Right lobe of liver (tissue), 6 donors: ENCODE results near the gene EVA1C. TPM values are rescaled to one million over a fixed set of nuclear protein-coding genes. Genes with fewer than 3 reads are reported as not detected.
A peak's percentile ranks its signal among the peaks of the same experiment; 100 is the strongest.

Source experiments
- ATAC-seq, 4 donors: fragments of 200-7000 bp; cut with Tn5 transposase; one replicate each; pipeline ENCODE4 v1.9.1; 2020; ENCODE audit warnings: mild to moderate bottlenecking in 4 of 4, moderate library complexity in 4 of 4
- DNase-seq, 3 donors: peaks; one replicate each; pipeline ENCODE4 v3.0.0-alpha.2; 2020
- H3K27ac ChIP-seq, 3 donors: fragments of 200-600 bp; one replicate each; pipeline ENCODE4 v1.8.0; 2022
- H3K27me3 ChIP-seq, 2 donors: fragments of 200-600 bp; one replicate each; pipeline ENCODE4 v1.8.0; 2022
- H3K36me3 ChIP-seq, 4 donors: fragments of 200-600 bp; sonication (generic) in 1 of 4; one replicate each; pipeline versions ENCODE4 v1.5.1 to v1.8.0; 2017 to 2022; ENCODE audit warnings: control low read depth in 1 of 4
- H3K4me1 ChIP-seq, 4 donors: fragments of 200-600 bp; sonication (generic) in 1 of 4; one replicate each; pipeline versions ENCODE4 v1.5.1 to v1.8.0; 2017 to 2022; ENCODE audit warnings: control low read depth in 1 of 4
- H3K4me3 ChIP-seq, 3 donors: fragments of 200-600 bp; one replicate each; pipeline ENCODE4 v1.8.0; 2022
- H3K9me3 ChIP-seq, 4 donors: fragments of 200-600 bp; sonication (generic) in 1 of 4; one replicate each; pipeline versions ENCODE4 v1.5.1 to v1.8.0; 2017 to 2022; ENCODE audit warnings: control low read depth in 1 of 4
- CTCF ChIP-seq, 4 donors: fragments of 200-600 bp in 3 of 4; fragments of 450-650 bp in 1 of 4; IDR thresholded peaks; one replicate each; pipeline versions ENCODE4 v1.5.1 to v1.8.0; 2016 to 2022; ENCODE audit warnings: antibody characterized with exemption in 4 of 4, mild to moderate bottlenecking in 2 of 4
- POLR2A ChIP-seq: fragments of 450-650 bp; IDR thresholded peaks from one replicate; pipeline ENCODE4 v1.6.1; 2017; ENCODE audit warnings: antibody characterized with exemption, mild to moderate bottlenecking
- WGBS: methylation state at CpG from one replicate; pipeline ENCODE4 v1.1.6; 2018; ENCODE audit warnings: low coverage, low lambda C conversion rate; ENCODE audit not compliant: insufficient coverage; ENCODE audit errors: missing lambda C conversion rate; 5-methylcytosine and 5-hydroxymethylcytosine counted together
- intact Hi-C, 2 donors: fragments of 100-400 bp; cut with DNase I; formaldehyde crosslinking; loops; one replicate each; pipeline versions ENCODE4 v1.11.2 to v1.14.1; 2022
- total RNA-seq, 6 experiments: library from RNA; depleted of rRNA in 2 of 6; stranded (reverse); fragments of >200 nt in 2 of 6; fragmentation: NEBNext Ultra II Directional in 3 of 6; extraction: Animal tissue kit (Norgen Biotek cat#: 25700) in 3 of 6; gene quantifications; one replicate each; pipeline versions ENCODE4 v1.1.0 to v1.2.4, GENCODE V29; 2016 to 2023
- donor health status: DM: no; HTN: yes; CAD: no.
- donor health status: DM: no; HTN: no; CAD: no.
- donor health status: DM: no; HTN: no; CAD: no.
- donor health status: DM: no; HTN: yes; CAD: no.
- donor health status: DM: no; HTN: yes; CAD: no.

The EVA1C gene
- total RNA-seq, 6 experiments from 2014 or later: 2.4 to 5.9 (median 4.2) TPM

- H3K27me3 ChIP-seq: no peaks in the 10 kb centered on the region
- H3K4me1 ChIP-seq: peaks cover 0 to 13% (median 5%) of the 10 kb centered on the region in 4 donors
- DNase-seq: no peak
- no peak for TF ChIP-seq POLR2A
- TF ChIP-seq CTCF (IDR thresholded peaks at IDR 0.05): no peak
- H3K9me3 ChIP-seq: no peaks in the 10 kb centered on the region
- WGBS: 0% methylated on average over 9 of the region's 32 CpGs
- no peak overlapping the region for H3K27ac ChIP-seq
- peak; percentile 19 to 49 (median 28) for ATAC-seq
- H3K4me3 ChIP-seq: peak overlapping the region; percentile 89 to 100 (median 100)
- H3K36me3 ChIP-seq: no peaks in the 10 kb centered on the region
- intact Hi-C loops: no loop called here
Measured at GRCh38 chr21:32392299-32392879, 20.1 kb upstream of the EVA1C start.

- H3K9me3 ChIP-seq: no peaks in the 10 kb centered on the region
- ATAC-seq (peak; percentile 99 to 100 (median 100)), DNase-seq (peak; percentile 95 to 96 (median 96))
- peaks cover 0 to 13% (median 5%) of the 10 kb centered on the region in 4 donors for H3K4me1 ChIP-seq
- no peak for TF ChIP-seq CTCF (IDR thresholded peaks at IDR 0.05)
- TF ChIP-seq POLR2A: peak; percentile 65
- H3K27me3 ChIP-seq: no peaks in the 10 kb centered on the region
- peak within 1 kb of the TSS; percentile 89 to 100 (median 100) for H3K4me3 ChIP-seq
- peak within 1 kb of the TSS; percentile 61 to 78 (median 71) for H3K27ac ChIP-seq
- WGBS: 7% methylated on average over 34 of the region's 59 CpGs
- no peaks in the 10 kb centered on the region for H3K36me3 ChIP-seq
- intact Hi-C loops: no loop called here
Measured at GRCh38 chr21:32392880-32393676, 19.4 kb upstream of the EVA1C start, which contains the start of gene URB1. Gene URB1, minus strand, starts transcription at chr21:32393012. Its CDS starts 102 bp downstream, at chr21:32392910.

- WGBS: 57% methylated on average over 9 of the region's 9 CpGs
- ATAC-seq: no peak
Measured at GRCh38 chr21:32393677-32394001, 18.9 kb upstream of the EVA1C start.

GRCh38 chr21:32403201-32403777, 9.2 kb upstream of the EVA1C start:
- 13% methylated on average over 5 of the region's 5 CpGs for WGBS
- no peaks in the 10 kb centered on the region for H3K36me3 ChIP-seq
- no peaks in the 10 kb centered on the region for H3K9me3 ChIP-seq
- ATAC-seq: peak; percentile 85 to 94 (median 92)
- no peak overlapping the region for H3K4me3 ChIP-seq
- H3K4me1 ChIP-seq: no peaks in the 10 kb centered on the region
- no peak for TF ChIP-seq POLR2A
- peak; percentile 55 to 73 (median 60) for TF ChIP-seq CTCF (IDR thresholded peaks at IDR 0.05)
- H3K27me3 ChIP-seq: no peaks in the 10 kb centered on the region
- intact Hi-C loops: loop anchor here (5.0 to 10.0 kb wide), 2 partner anchors 192 to 199 kb away; no protein-coding TSS in a partner anchor
- no peak overlapping the region for H3K27ac ChIP-seq
- DNase-seq: peak in 2 of 3 donors; percentile 37 to 63

More at GRCh38 chr21:32393677-32394001, 18.9 kb upstream of the EVA1C start:
- intact Hi-C loops: no loop called here
- peak overlapping the region in 2 of 3 donors; percentile 71 to 78 for H3K27ac ChIP-seq
- no peaks in the 10 kb centered on the region for H3K27me3 ChIP-seq
- no peaks in the 10 kb centered on the region for H3K36me3 ChIP-seq
- H3K4me3 ChIP-seq: peak overlapping the region; percentile 89 to 100 (median 100)
- H3K9me3 ChIP-seq: no peaks in the 10 kb centered on the region
- DNase-seq: no peak
- TF ChIP-seq CTCF (IDR thresholded peaks at IDR 0.05) (no peak), POLR2A (no peak)
- H3K4me1 ChIP-seq: peaks cover 0 to 13% (median 5%) of the 10 kb centered on the region in 4 donors
